Stimulated activated CD8-positive, alpha-beta memory T cell treated with anti-CD3 and anti-CD28 coated beads, Interleukin-7, amount 100 ng/mL, for 4 hours (primary cell): ENCODE data around the gene PCK2.
A peak's percentile ranks its signal among the peaks of the same experiment; 100 is the strongest.

Experiments used
- DNase-seq, 2 donors: peaks; one replicate each; pipeline ENCODE4 v3.0.0-alpha.2; 2020; ENCODE audit warnings: low read depth in 2 of 2

The PCK2 gene

DNA sequence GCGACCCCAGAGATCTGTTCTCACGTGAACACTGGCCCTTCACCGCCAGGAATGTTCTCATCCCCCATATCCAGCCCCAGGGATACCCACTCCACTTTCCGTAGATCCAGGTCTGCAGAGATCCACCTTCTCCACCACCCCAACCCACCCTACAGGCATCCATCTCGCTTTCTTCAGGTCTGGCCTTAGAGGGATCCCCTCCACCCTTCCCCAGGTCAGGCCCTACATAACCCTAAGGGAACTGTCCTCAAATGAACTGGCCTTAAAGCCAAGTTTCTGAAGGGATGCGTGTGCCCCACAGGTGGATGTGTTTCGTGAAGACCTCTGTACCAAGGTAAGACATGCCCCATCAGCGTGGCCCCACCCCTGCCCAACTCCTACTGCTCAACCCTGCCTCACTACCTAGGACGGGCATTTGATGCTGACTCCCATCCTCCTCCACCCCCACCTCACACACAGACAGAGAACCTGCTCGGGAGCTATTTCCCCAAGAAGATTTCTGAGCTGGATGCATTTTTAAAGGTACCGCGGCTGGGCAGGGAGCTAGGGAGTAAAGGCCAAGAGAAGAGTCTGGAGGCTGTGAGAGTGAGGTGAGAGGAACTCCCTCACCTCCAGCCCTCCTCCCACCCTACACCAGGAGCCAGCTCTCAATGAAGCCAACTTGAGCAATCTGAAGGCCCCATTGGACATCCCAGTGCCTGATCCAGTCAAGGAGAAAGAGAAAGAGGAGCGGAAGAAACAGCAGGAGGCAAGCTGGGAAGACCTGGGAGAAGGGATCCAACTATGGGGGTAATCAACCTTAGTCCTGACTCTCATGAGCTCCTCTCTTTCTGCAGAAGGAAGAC lies 42.8 kb downstream of the PCK2 start:
- no peak for DNase-seq

DNA sequence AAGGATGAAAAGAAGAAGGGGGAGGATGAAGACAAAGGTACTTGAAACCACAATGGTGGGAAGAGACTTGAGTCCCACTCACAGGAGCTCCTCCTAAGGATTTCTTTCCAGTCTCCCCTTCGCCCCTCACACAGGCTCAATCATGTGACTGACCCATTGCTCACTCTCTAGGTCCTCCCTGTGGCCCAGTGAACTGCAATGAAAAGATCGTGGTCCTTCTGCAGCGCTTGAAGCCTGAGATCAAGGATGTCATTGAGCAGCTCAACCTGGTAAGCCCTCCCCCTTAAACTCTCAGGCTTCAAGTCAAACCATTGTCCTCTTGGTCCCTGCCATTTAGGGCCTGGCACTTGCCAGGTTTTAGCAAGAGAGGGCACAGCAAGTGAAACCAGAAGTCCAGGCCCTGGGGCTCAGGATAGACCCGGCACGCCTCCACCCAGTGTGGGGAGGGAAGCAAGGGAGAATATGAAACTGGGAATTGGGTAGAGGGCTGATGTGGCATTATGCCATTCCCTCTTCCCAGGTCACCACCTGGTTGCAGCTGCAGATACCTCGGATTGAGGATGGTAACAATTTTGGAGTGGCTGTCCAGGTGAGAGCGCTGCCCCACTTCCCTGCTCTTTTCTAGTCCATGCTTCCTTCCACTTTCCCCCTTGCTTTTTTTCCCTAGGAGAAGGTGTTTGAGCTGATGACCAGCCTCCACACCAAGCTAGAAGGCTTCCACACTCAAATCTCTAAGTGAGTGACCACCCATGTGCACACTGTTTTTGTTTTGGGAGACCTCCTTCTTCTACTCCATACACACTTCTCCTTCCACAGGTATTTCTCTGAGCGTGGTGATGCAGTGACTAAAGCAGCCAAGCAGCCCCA lies 43.7 kb downstream of the PCK2 start:
- no peak for DNase-seq

DNA sequence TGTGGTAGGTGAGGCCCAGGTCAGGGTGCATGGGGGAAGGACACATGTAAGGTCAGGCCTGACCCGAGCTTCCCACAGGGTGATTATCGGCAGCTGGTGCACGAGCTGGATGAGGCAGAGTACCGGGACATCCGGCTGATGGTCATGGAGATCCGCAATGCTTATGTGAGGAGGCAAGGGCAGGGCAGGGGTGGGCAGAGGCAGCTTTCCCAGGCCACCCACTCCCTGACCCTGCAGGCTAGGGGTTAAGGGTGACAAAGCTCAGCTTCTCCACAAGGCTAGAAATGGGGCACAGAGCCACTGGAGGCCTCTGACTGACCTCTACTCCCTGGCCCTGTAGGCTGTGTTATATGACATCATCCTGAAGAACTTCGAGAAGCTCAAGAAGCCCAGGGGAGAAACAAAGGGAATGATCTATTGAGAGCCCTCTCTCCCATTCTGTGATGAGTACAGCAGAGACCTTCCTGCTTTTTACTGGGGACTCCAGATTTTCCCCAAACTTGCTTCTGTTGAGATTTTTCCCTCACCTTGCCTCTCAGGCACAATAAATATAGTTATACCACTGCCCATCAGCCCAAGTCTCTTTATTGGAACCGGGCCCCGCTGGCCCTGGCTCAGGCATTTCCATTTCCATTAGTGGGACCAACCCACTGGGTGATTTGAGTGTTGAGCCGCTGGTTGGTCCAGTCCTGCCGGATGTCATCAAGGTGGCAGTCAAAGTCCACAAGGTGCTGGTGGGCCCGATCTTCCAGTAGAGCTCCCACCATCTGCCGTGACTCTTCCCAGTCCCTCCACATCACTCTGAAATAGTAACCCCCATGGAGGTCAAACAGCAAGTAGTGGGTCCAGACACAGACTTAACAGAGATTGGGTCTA lies 44.5 kb downstream of the PCK2 start:
- DNase-seq: no peak

DNA sequence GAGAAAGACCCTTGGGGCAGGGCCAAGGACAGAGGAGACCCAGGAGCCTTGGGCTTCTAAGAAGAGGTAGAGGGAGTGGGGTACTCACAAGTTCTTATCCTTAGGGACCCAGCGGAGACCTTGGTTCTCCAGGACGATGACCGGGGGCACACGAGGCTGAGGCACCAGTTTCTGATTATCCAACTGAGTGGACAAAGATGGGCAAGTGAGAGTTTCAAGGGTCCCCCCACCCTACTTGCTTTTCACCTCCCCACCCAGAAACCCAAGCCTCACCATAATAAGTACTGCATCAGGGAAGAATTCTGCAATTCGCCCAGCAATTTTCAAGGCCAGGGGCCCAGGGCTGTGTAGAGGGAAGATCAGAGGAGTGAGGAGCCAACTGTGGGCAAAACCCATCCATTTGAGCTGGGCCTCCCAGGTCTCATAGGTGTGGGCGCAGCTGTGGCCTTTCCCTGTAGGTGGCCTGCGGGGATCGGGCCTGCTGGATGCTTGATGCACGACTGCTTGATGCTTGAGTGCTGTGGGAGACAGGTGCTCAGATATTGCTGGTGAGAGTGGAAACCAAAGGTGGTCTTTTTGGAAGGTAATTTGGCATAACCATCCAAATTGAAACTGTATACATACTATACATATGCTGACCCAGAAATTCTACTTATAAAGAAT lies 45.3 kb downstream of the PCK2 start:
- no peak for DNase-seq

DNA sequence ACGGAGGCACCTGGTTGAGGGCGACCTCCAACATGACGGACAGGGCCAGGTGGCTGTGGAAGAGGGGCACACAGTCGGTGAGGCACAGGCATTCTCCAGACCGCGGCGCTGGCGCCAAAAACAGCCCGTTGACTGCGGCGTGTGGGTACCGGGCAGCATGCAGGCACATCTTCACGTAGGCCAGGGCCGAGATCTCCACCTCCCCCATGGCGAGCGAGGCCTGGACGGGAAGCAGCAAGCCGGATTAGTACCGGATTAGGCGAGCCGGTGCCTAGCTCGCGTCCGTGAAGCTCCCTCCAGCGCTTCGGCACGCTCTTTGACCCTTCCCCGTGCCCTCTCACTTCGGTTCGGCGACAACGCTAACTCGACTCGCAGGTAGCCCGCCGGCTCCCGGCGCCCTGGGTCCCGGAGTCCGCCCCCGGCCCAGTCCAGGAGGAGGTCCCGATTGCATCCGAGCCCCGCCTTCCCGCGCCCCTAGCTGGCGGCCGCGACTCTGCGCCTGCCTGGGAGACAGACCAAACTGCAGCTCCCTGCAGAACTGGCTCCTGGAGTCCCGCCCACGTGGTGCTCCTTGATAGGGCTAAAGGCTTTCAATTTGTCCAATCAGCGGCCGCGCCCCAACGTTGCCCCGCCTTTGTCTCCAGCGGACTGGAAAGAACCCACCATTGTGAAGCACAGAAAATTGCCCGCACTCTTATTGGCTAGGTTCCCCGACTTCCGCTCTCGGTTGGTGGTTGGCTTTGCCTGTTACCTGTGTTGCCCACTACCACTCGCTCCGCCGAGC lies 47.2 kb downstream of the PCK2 start, which contains the start of gene EMC9:
Gene EMC9 (minus strand): TSS at position 495 of the 784 bp plus-strand sequence. CDS start 287 bp downstream, at position 208.
- DNase-seq: peak; percentile 99 to 100

DNA sequence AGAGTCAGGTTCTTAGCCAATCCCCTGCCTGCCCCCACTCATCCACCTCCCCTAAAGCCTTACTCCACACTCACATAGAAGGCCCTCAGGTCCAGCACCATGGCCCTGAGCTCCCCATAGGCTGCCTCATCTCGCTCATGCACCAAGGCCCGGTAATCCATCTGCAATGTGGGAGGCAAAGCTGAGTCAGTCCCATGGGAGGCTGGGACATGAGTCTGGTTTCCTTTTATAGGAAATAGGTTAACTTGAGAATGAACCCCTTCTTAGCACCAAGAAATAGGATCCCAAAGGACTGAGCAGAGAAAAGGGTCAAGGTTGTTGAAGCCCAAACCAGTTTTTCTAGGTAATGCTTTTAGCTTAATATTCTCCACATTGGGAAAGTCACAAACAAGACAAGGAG lies 49.4 kb downstream of the PCK2 start:
- no peak for DNase-seq

DNA sequence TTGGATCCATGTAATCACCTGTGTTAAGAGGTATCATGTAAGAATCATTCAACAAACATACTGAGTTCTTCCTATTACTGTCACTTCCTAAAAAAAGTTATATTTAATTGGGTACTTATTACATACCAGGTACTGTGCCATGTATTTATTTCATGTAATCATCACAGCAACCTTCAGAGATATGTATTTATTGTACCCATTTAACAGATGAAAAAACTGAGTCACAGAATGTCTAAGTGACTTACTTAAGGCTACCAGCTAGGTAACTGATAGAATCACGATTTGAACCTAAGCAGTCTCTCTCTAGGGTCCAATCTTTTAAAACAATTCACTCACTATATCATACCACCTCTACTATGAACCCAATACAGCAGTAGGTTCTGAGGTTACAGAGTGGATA lies 50.3 kb downstream of the PCK2 start:
- DNase-seq: no peak

DNA sequence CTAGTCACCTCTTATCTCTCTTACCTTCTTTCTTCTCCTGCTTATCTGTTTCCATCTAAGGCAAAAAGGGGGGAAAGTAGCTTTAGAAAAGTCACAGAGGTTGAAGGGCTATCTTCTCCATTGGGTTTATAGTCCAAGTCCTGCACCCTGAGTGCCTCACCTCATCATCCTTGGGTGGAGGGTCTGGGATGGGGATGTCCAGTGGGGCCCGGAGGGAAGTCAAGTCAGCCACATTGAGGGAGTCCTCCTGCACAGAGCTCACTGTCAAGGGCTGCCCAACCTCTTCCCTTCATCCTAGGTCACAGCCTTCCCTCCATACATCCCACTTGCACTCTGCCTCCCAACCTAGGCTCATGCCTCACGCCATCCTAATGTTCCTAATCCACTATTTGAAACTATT lies 51.1 kb downstream of the PCK2 start:
- DNase-seq: no peak

DNA sequence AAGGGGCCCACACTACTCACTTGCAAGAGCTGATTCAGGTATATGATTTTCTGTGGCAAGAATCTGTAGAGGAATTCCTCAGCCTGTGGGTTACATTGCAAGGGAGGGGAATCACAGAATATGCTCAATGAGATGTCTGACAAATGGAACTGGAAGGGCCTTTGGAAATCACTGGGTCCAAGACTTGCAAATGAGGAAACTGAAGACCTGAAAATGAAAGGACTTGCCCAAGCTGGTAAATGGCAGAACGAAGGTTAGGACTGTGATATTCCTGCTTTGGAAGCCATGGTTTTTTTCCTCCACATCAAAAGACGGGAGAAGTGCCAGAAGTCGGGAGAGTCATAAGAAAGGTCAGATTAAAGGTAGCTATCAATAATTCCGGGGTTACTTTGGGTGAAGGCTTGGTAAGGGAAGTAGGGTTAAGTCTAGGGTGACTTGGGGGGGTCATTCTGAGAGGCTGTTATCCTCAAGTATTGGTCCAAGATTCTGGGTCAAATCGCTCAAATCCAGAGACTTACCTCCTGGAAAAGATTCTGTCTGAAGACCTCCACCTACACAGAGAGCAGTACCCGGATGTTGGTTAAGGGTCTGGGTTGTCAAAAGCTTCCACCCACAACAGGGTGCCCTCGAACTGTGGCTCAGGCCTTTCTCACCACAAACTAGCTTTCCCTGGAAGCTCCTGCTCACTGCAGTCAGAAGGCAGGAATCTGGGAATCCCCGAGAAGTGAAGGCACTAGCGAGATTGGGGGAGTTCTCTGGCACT lies 51.8 kb downstream of the PCK2 start:
- no peak for DNase-seq

DNA sequence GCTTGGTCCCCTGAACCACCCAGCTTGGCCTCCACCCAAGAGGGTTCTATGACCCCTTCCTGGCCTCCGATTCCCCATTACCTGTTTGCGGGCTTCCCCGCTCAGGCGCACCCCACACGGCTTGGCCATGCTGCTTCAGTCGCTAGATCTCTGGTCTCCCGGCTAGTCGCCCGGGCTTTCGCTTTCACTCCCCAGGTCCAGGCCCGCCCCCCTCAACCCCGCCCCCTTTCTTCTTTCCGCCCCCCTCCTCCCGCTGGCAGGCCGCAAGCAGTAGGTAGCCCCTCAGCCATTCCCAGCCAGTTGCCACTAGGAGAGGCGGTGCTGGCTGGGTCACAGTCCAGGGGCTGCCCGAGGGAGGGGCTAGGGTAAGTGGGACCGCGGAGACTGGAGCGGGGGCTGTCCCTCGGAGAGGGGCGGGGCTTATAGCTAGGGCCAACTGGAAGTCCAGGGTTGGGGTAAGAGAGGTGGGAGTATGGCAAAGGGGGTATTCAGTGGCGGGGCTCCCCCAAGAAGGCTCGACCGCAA lies 52.4 kb downstream of the PCK2 start, which contains the start of gene PSME2:
Gene PSME2 (minus strand): TSS at position 158 of the 525 bp plus-strand sequence. CDS start 29 bp downstream, at position 129.
- DNase-seq: peak; percentile 68 to 76

DNA sequence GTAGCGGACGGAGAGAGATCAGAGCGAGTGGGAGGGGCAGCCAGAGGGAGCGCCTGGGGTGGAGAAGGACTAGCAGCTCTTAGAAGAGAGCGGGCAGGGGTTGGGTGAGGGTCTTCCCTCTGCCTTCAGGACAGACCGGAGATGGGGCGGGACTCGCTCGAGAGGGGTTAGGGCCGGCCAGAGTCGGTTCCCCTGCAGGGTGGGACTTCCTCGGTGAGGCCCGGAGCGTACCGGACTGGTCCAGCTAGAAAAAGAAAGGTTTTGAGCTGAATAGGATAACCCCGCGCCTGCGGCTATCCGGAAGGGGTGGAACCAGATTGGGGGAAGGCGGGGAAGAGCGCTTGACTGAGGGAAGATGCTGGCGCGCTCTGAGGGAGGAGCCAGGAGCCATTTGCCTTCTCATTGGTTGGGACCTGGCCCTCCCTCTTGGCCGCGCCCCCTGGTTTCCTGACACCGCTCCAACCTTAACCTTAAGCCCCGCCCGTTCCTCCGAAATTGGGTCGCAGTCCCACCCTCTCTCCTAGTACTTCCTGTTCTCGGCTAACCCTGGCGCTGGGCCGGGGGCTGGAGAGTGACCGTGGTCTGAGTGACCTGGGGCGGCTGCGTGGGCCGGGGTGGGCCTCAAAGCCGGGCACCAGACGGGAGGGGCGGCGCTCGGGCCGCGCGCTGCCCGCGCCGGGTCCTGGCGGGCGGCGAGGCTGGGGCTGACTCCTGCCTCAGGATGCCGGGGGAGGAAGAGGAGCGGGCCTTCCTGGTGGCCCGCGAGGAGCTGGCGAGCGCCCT lies 53.1 kb downstream of the PCK2 start, which contains the start of gene RNF31:
Gene RNF31 (plus strand): TSS at position 521 of the 783 bp plus-strand sequence. CDS start 201 bp downstream, at position 722.
- peak; percentile 96 to 98 for DNase-seq

DNA sequence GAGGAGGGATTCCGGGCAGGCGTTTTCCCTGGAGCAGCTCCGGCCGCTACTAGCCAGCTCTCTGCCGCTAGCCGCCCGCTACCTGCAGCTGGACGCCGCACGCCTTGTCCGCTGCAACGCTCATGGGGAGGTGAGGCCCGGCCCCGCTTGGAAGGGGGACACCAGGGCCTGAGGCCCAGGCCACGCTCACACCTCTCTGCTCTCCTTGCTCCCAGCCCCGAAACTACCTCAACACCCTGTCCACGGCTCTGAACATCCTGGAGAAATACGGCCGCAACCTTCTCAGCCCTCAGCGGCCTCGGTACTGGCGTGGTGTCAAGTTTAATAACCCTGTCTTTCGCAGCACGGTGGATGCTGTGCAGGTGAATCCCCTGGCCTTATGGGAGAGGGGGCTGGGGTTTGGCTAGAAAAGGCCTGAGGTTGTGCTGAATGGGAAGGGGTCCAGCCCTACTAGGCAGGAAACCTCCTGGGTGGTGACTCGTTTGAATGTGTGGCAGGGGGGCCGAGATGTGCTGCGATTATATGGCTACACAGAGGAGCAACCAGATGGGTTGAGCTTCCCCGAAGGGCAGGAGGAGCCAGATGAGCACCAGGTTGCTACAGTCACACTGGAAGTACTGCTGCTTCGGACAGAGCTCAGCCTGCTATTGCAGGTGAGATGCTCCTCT lies 53.8 kb downstream of the PCK2 start:
- DNase-seq: no peak

DNA sequence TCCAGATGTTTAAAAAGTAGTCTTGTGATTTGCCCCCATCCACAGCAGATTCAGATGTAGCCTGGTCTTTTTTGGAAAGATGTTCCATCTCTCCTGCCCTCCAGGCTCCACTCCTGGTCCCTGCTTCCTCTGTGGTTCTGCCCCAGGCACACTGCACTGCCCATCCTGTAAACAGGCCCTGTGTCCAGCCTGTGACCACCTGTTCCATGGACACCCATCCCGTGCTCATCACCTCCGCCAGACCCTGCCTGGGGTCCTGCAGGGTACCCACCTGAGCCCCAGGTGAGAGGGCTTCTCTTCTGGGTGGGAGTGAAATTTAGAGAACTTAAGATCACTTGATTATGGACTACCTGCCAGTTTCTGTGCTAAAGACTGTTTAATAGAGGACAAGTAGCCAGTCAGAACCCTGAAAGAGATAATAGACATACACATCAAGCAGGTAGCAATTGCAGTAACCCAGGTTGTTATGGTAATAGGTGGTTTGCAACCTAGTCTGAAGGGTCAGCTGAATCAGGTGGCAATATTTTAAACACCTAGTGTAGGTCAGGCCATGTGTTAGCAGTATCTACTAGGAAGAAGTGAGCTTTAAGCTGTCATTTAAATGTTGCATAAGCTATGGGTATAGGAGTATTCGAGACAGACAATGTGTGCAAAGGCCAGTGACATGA lies 55.3 kb downstream of the PCK2 start:
- DNase-seq: no peak

DNA sequence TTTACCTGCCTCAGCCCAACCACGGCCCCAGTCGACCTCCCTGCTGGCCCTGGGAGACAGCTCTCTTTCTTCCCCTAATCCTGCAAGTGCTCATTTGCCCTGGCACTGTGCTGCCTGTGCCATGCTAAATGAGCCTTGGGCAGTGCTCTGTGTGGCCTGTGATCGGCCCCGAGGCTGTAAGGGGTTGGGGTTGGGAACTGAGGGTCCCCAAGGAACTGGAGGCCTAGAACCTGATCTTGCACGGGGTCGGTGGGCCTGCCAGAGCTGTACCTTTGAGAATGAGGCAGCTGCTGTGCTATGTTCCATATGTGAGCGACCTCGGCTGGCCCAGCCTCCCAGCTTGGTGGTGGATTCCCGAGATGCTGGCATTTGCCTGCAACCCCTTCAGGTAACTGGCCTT lies 56.0 kb downstream of the PCK2 start:
- DNase-seq: no peak

DNA sequence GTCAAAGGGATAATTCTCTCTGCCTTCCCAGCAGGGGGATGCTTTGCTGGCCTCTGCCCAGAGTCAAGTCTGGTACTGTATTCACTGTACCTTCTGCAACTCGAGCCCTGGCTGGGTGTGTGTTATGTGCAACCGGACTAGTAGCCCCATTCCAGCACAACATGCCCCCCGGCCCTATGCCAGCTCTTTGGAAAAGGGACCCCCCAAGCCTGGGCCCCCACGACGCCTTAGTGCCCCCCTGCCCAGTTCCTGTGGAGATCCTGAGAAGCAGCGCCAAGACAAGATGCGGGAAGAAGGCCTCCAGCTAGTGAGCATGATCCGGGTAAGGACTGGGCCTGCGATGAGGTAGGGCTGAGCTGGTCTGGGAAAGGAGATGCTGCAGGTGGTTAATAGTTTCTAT lies 56.5 kb downstream of the PCK2 start:
- DNase-seq: no peak

DNA sequence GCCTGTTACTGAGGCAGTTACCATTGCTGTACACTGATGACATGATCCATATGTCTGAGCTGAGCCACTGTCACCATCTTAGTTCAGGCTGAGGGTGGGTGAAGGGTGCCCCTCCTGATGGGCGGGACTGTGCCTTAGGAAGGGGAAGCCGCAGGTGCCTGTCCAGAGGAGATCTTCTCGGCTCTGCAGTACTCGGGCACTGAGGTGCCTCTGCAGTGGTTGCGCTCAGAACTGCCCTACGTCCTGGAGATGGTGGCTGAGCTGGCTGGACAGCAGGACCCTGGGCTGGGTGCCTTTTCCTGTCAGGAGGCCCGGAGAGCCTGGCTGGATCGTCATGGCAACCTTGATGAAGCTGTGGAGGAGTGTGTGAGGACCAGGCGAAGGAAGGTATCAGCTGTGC lies 56.9 kb downstream of the PCK2 start:
- DNase-seq: no peak

DNA sequence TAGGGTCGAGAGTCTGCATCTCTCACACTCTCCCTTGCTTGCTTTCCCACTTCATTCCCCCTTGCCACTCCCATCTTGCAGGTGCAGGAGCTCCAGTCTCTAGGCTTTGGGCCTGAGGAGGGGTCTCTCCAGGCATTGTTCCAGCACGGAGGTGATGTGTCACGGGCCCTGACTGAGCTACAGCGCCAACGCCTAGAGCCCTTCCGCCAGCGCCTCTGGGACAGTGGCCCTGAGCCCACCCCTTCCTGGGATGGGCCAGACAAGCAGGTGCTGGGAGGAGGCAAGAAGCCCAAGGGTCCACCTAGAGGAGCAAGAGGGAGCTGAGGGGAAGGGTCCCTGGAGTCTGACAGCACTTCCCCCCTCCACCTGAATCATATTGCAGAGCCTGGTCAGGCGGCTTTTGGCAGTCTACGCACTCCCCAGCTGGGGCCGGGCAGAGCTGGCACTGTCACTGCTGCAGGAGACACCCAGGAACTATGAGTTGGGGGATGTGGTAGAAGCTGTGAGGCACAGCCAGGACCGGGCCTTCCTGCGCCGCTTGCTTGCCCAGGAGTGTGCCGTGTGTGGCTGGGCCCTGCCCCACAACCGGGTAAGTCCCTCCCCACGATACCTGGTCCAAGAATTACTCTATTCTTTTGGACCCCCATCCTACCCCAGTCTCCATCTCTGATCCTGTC lies 57.4 kb downstream of the PCK2 start:
- no peak for DNase-seq
